NCI-H510A (cell line): ENCODE measurements around the gene STX5.
"Not testable (repeated sequence)": the region's sequence is repeated elsewhere in the genome, so short reads cannot be mapped to it uniquely, and the experiment has no call there.

ENCODE experiments used
- DNase-seq: peaks from one replicate; lab custom pipeline; 2025; lab: John Stamatoyannopoulos, UW

The STX5 gene

GRCh38 chr11:62854013-62854824 lies 22.4 kb upstream of the STX5 start:
- no peak for DNase-seq

- no peak for DNase-seq
Measured at GRCh38 chr11:62853279-62853965, 21.6 kb upstream of the STX5 start.

- DNase-seq, result no peak
Measured at GRCh38 chr11:62852523-62853188, 20.8 kb upstream of the STX5 start.

- DNase-seq, result no peak
Measured at GRCh38 chr11:62851807-62852522, 20.1 kb upstream of the STX5 start.

- DNase-seq, result no peak
Measured at GRCh38 chr11:62850911-62851806, 19.3 kb upstream of the STX5 start.

GRCh38 chr11:62847767-62848314 lies 16.0 kb upstream of the STX5 start:
- DNase-seq, result no peak

- DNase-seq, result no peak
Measured at GRCh38 chr11:62846177-62846576, 14.3 kb upstream of the STX5 start.

GRCh38 chr11:62844154-62844553 lies 12.3 kb upstream of the STX5 start:
- DNase-seq, result no peak

- DNase-seq, result no peak
Measured at GRCh38 chr11:62843466-62843865, 11.6 kb upstream of the STX5 start.

- not testable (repeated sequence) for DNase-seq
Measured at GRCh38 chr11:62842891-62843290, 11.0 kb upstream of the STX5 start.

GRCh38 chr11:62842171-62842741 lies 10.4 kb upstream of the STX5 start:
- no peak for DNase-seq

GRCh38 chr11:62841361-62842170 lies 9.7 kb upstream of the STX5 start:
- DNase-seq, result peak; percentile 89

GRCh38 chr11:62840721-62841360 lies 9.0 kb upstream of the STX5 start:
- DNase-seq, result not testable (repeated sequence)

GRCh38 chr11:62839050-62839945 lies 7.4 kb upstream of the STX5 start, which contains the start of gene WDR74:
Gene WDR74 (minus strand): TSS chr11:62839590. CDS start chr11:62839570, 20 bp downstream.
- DNase-seq, result peak; percentile 81

GRCh38 chr11:62835336-62835735 lies 3.5 kb upstream of the STX5 start:
- DNase-seq, result no peak

GRCh38 chr11:62832336-62833234 lies 734 bp upstream of the STX5 start, which contains the start of gene TEX54:
Gene TEX54 (minus strand): TSS chr11:62832841.
- DNase-seq, result no peak
